Neuronal stem cell (in vitro differentiated cells): ENCODE results near the gene TIMM17A.

Experiments used
- DNase-seq: peaks from one replicate; pipeline ENCODE4 v3.0.0-alpha.2; 2013; ENCODE audit warnings: low spot score
- H2AFZ ChIP-seq: one replicate; pipeline ENCODE4 v1.6.1; 2013; ENCODE audit warnings: mild to moderate bottlenecking, low read length, inconsistent platforms
- H2AK5ac ChIP-seq: 2 replicates; pipeline ENCODE4 v1.6.1; 2013; ENCODE audit warnings: low read depth, mild to moderate bottlenecking, inconsistent platforms, low read length, moderate library complexity, mixed read lengths
- H2BK120ac ChIP-seq: 2 replicates; pipeline ENCODE4 v1.6.1; 2013; ENCODE audit warnings: low read depth, mild to moderate bottlenecking, inconsistent platforms, low read length, moderate library complexity, mixed read lengths
- H2BK12ac ChIP-seq: one replicate; pipeline ENCODE4 v1.6.1; 2013; ENCODE audit warnings: low read length, inconsistent platforms
- H2BK15ac ChIP-seq: 2 replicates; pipeline ENCODE4 v1.6.1; 2013; ENCODE audit warnings: mild to moderate bottlenecking, low read length, inconsistent platforms, mixed read lengths
- H2BK5ac ChIP-seq: one replicate; pipeline ENCODE4 v1.6.1; 2013; ENCODE audit warnings: inconsistent platforms, mild to moderate bottlenecking, low read length, moderate library complexity
- H3K14ac ChIP-seq: one replicate; pipeline ENCODE4 v1.6.1; 2013; ENCODE audit warnings: low read length, inconsistent platforms
- H3K18ac ChIP-seq: 2 replicates; pipeline ENCODE4 v1.6.1; 2013; ENCODE audit warnings: low read length, inconsistent platforms
- H3K23ac ChIP-seq: 2 replicates; pipeline ENCODE4 v1.6.1; 2013; ENCODE audit warnings: low read depth, mild to moderate bottlenecking, mixed read lengths, low read length, inconsistent platforms; ENCODE audit not compliant: poor library complexity
- H3K27ac ChIP-seq: replicated peaks from 3 replicates; pipeline ENCODE4 v1.5.1; 2013; ENCODE audit warnings: low read length, inconsistent platforms
- H3K27me3 ChIP-seq, 3 experiments: 2 replicates each; pipeline ENCODE4 v1.6.1; 2013; ENCODE audit warnings: low read length in 3 of 3, mild to moderate bottlenecking in 2 of 3, inconsistent platforms in 1 of 3, low read depth in 1 of 3, mixed read lengths in 1 of 3, moderate library complexity in 1 of 3; ENCODE audit not compliant: control insufficient read depth in 3 of 3, insufficient read depth in 3 of 3
- H3K36me3 ChIP-seq, 2 donors: replicated peaks in 1 of 2; 2 replicates each; pipeline ENCODE4 v1.6.1; 2013; ENCODE audit warnings: low read length in 2 of 2; ENCODE audit not compliant: control insufficient read depth in 2 of 2, insufficient read depth in 2 of 2
- H3K4ac ChIP-seq: 2 replicates; pipeline ENCODE4 v1.6.1; 2013; ENCODE audit warnings: inconsistent platforms, mild to moderate bottlenecking, low read length, moderate library complexity
- H3K4me1 ChIP-seq, 2 donors: 1 replicate in 1 of 2; 2 replicates in 1 of 2; pipeline ENCODE4 v1.6.1; 2013; ENCODE audit warnings: low read length in 2 of 2, low read depth in 1 of 2; ENCODE audit not compliant: control insufficient read depth in 2 of 2, insufficient read depth in 1 of 2
- H3K4me2 ChIP-seq: one replicate; pipeline ENCODE4 v1.6.1; 2013; ENCODE audit warnings: mild to moderate bottlenecking, low read length, inconsistent platforms; ENCODE audit not compliant: insufficient read depth, poor library complexity, severe bottlenecking
- H3K4me3 ChIP-seq, 2 donors: 2 replicates each; pipeline ENCODE4 v1.5.1; 2013; ENCODE audit warnings: low read length in 2 of 2, mild to moderate bottlenecking in 2 of 2, inconsistent platforms in 1 of 2, moderate library complexity in 1 of 2
- H3K79me1 ChIP-seq: one replicate; pipeline ENCODE4 v1.6.1; 2013; ENCODE audit warnings: low read depth, mild to moderate bottlenecking, inconsistent platforms, low read length, moderate library complexity
- H3K9ac ChIP-seq: one replicate; pipeline ENCODE4 v1.6.1; 2013; ENCODE audit warnings: mild to moderate bottlenecking, low read depth, low read length, inconsistent platforms; ENCODE audit not compliant: poor library complexity
- H3K9me3 ChIP-seq, 2 donors: replicated peaks in 1 of 2; 2 replicates each; pipeline versions ENCODE3 to v1.6.1; 2013; ENCODE audit warnings: low read length in 2 of 2, mild to moderate bottlenecking in 2 of 2, inconsistent platforms in 1 of 2, low read depth in 1 of 2, mixed read lengths in 1 of 2, moderate library complexity in 1 of 2; ENCODE audit not compliant: control insufficient read depth in 2 of 2, insufficient read depth in 1 of 2
- H4K8ac ChIP-seq: one replicate; pipeline ENCODE4 v1.6.1; 2013; ENCODE audit warnings: low read depth, mild to moderate bottlenecking, inconsistent platforms, low read length, moderate library complexity
- H4K91ac ChIP-seq: one replicate; pipeline ENCODE4 v1.6.1; 2013; ENCODE audit warnings: low read length, low read depth, mild to moderate bottlenecking, inconsistent platforms; ENCODE audit not compliant: poor library complexity
- WGBS, 2 donors: extraction: QIAGEN DNeasy Blood & Tissue Kit; methylation state at CpG; one replicate each; pipeline ENCODE4 v1.1.7; 2013; ENCODE audit warnings: missing lambda C conversion rate in 2 of 2, mixed read lengths in 1 of 2; ENCODE audit not compliant: insufficient read length in 2 of 2, insufficient replicate concordance in 1 of 2; ENCODE audit errors: extremely low coverage in 2 of 2; 5-methylcytosine and 5-hydroxymethylcytosine counted together

TIMM17A gene

GRCh38 chr1:202011994-202012393 lies 56.7 kb downstream of the TIMM17A start:
- Histone ChIP-seq H4K8ac (no peak overlapping the region), H2BK120ac (no peak overlapping the region), H2BK12ac (no peak overlapping the region), H3K23ac (peak overlapping the region; percentile 26), H3K4me3 (no peak overlapping the region), H2AK5ac (peak overlapping the region; percentile 93), H3K79me1 (no peaks in the 10 kb centered on the region), H3K9ac (no peak overlapping the region), H3K18ac (peak overlapping the region; percentile 37), H3K27ac (no peak overlapping the region), H3K36me3 (peaks cover 5% of the 10 kb centered on the region in 2 donors), H3K4ac (no peak overlapping the region), H3K27me3 (peaks cover 0 to 34% (median 0%) of the 10 kb centered on the region in 3 experiments), H3K9me3 (no peaks in the 10 kb centered on the region), H3K4me1 (peaks cover 10 to 13% of the 10 kb centered on the region in 2 donors), H2BK15ac (peak overlapping the region; percentile 69), H3K4me2 (no peak overlapping the region), H3K14ac (no peak overlapping the region), H2AFZ (no peak overlapping the region), H2BK5ac (peak overlapping the region; percentile 49), H4K91ac (peak overlapping the region; percentile 1)
- no peak for DNase-seq
- WGBS, 2 donors, result no CpG with 5 or more reads among the region's 11 CpGs

GRCh38 chr1:202012544-202013478 lies 57.5 kb downstream of the TIMM17A start:
- no peaks in the 10 kb centered on the region for H3K9me3 ChIP-seq
- no peak overlapping the region for H3K27ac ChIP-seq
- H2AK5ac ChIP-seq, result peak overlapping the region; percentile 78
- H3K27me3 ChIP-seq, result peaks cover 0 to 40% (median 0%) of the 10 kb centered on the region in 3 experiments
- H2BK15ac ChIP-seq, result peak overlapping the region; percentile 69
- peak overlapping the region; percentile 68 for H2BK5ac ChIP-seq
- no peak overlapping the region for H4K91ac ChIP-seq
- H3K79me1 ChIP-seq, result no peaks in the 10 kb centered on the region
- peak overlapping the region; percentile 52 for H2BK12ac ChIP-seq
- peak overlapping the region; percentile 68 for H3K23ac ChIP-seq
- H3K4me1 ChIP-seq, result peaks cover 10 to 18% of the 10 kb centered on the region in 2 donors
- no peak overlapping the region for H3K14ac ChIP-seq
- H3K4me3 ChIP-seq, result no peak overlapping the region
- H3K4me2 ChIP-seq, result no peak overlapping the region
- peak overlapping the region; percentile 60 for H3K18ac ChIP-seq
- DNase-seq, result no peak
- WGBS, 2 donors, result no CpG with 5 or more reads among the region's 35 CpGs
- H2BK120ac ChIP-seq, result peak overlapping the region; percentile 49
- no peak overlapping the region for H3K9ac ChIP-seq
- H4K8ac ChIP-seq, result no peak overlapping the region
- peaks cover 0 to 2% of the 10 kb centered on the region in 2 donors for H3K36me3 ChIP-seq
- no peak overlapping the region for H2AFZ ChIP-seq
- H3K4ac ChIP-seq, result no peak overlapping the region

- WGBS, 2 donors, result no CpG with 5 or more reads among the region's 12 CpGs
- peak overlapping the region; percentile 58 for H2AK5ac ChIP-seq
These were observed 58.3 kb downstream of the TIMM17A start for GRCh38 chr1:202013603-202014002.

GRCh38 chr1:202014060-202014459 lies 58.8 kb downstream of the TIMM17A start:
- DNase-seq, result no peak
- H2BK5ac ChIP-seq, result no peak overlapping the region
- no peak overlapping the region for H3K23ac ChIP-seq
- H4K8ac ChIP-seq, result no peak overlapping the region
- H3K9ac ChIP-seq, result no peak overlapping the region
- no peak overlapping the region for H3K14ac ChIP-seq
- no peak overlapping the region for H4K91ac ChIP-seq
- WGBS, 2 donors, result no CpG with 5 or more reads among the region's 6 CpGs
- H2BK12ac ChIP-seq, result no peak overlapping the region
- H2AFZ ChIP-seq, result no peak overlapping the region
- H2BK120ac ChIP-seq, result no peak overlapping the region
- H3K79me1 ChIP-seq, result no peaks in the 10 kb centered on the region
- H3K4ac ChIP-seq, result no peak overlapping the region
- H3K4me1 ChIP-seq, result peaks cover 10 to 30% of the 10 kb centered on the region in 2 donors
- no peak overlapping the region for H3K4me3 ChIP-seq
- H3K18ac ChIP-seq, result no peak overlapping the region
- H3K4me2 ChIP-seq, result no peak overlapping the region
- H2BK15ac ChIP-seq, result no peak overlapping the region
- H3K9me3 ChIP-seq, result no peaks in the 10 kb centered on the region
- peaks cover 0 to 2% of the 10 kb centered on the region in 2 donors for H3K36me3 ChIP-seq
- H2AK5ac ChIP-seq, result no peak overlapping the region
- no peak overlapping the region for H3K27ac ChIP-seq
- peaks cover 0 to 40% (median 0%) of the 10 kb centered on the region in 3 experiments for H3K27me3 ChIP-seq

More at GRCh38 chr1:202013603-202014002, 58.3 kb downstream of the TIMM17A start:
- no peak for DNase-seq
- Histone ChIP-seq H3K4me3 (no peak overlapping the region), H2BK5ac (no peak overlapping the region), H3K27ac (no peak overlapping the region), H3K27me3 (peaks cover 0 to 40% (median 0%) of the 10 kb centered on the region in 3 experiments), H2AFZ (no peak overlapping the region), H4K8ac (no peak overlapping the region), H3K4ac (no peak overlapping the region), H2BK15ac (no peak overlapping the region), H3K18ac (peak overlapping the region; percentile 18), H3K4me2 (no peak overlapping the region), H2BK12ac (no peak overlapping the region), H3K4me1 (peaks cover 10 to 26% of the 10 kb centered on the region in 2 donors), H3K23ac (peak overlapping the region; percentile 68), H3K9ac (peak overlapping the region; percentile 26), H4K91ac (no peak overlapping the region), H3K79me1 (no peaks in the 10 kb centered on the region), H3K9me3 (no peaks in the 10 kb centered on the region), H2BK120ac (no peak overlapping the region), H3K14ac (no peak overlapping the region), H3K36me3 (peaks cover 0 to 2% of the 10 kb centered on the region in 2 donors)
